A549 (cell line): ENCODE data around the gene CCDC194.

Experiments
- CHD2 ChIP-seq: fragments of 150-350 bp; IDR thresholded peaks from 2 replicates; pipeline ENCODE4 v1.6.1; 2014; ENCODE audit warnings: low read length; ENCODE audit not compliant: partially characterized antibody
- CTCF ChIP-seq: fragments of >200 bp; sonication (Bioruptor Twin); formaldehyde crosslinking; IDR thresholded peaks from 3 replicates; pipeline ENCODE4 v1.5.1; 2016
- ELK1 ChIP-seq: fragments of 150-350 bp; IDR thresholded peaks from 2 replicates; pipeline ENCODE4 v1.6.1; 2014; ENCODE audit warnings: low read depth, mild to moderate bottlenecking, low read length
- EP300 ChIP-seq, 2 experiments: fragments of >200 bp; sonication (Bioruptor Twin); formaldehyde crosslinking; IDR thresholded peaks; 2 replicates in 1 of 2; 3 replicates in 1 of 2; pipeline ENCODE4 v1.6.1; 2016 to 2017
- MAX ChIP-seq: IDR thresholded peaks from 2 replicates; pipeline ENCODE4 v1.6.1; 2012
- MYC ChIP-seq: IDR thresholded peaks from 2 replicates; pipeline ENCODE4 v1.6.1; 2012; ENCODE audit warnings: mild to moderate bottlenecking, inconsistent platforms, low read length, improper control_type of control experiment, borderline replicate concordance
- NR3C1 ChIP-seq: fragments of >200 bp; sonication (Bioruptor Twin); formaldehyde crosslinking; IDR thresholded peaks from 3 replicates; pipeline ENCODE4 v1.6.1; 2017
- PHF8 ChIP-seq: fragments of 200-600 bp; sonication (generic); IDR thresholded peaks from 2 replicates; pipeline ENCODE4 v1.6.1; 2016; ENCODE audit warnings: low read depth, mild to moderate bottlenecking, antibody characterized with exemption, moderate library complexity, borderline replicate concordance
- POLR2A ChIP-seq: IDR thresholded peaks from 2 replicates; pipeline ENCODE4 v1.6.1; 2012; ENCODE audit warnings: mild to moderate bottlenecking, low read length
- POLR2AphosphoS2 ChIP-seq: conservative IDR thresholded peaks from 2 replicates; pipeline ENCODE4 v1.6.1; 2012; ENCODE audit warnings: low read length, improper control_type of control experiment, inconsistent platforms
- RAD21 ChIP-seq, 2 experiments: fragments of >200 bp in 1 of 2; sonication (Bioruptor Twin) in 1 of 2; formaldehyde crosslinking in 1 of 2; IDR thresholded peaks in 1 of 2; conservative IDR thresholded peaks in 1 of 2; 2 replicates in 1 of 2; 3 replicates in 1 of 2; pipeline ENCODE4 v1.6.1; 2012 to 2018; ENCODE audit warnings: inconsistent platforms in 1 of 2
- REST ChIP-seq: fragments of 200-600 bp; sonication (generic); IDR thresholded peaks from 2 replicates; pipeline ENCODE4 v1.6.1; 2016; ENCODE audit warnings: antibody characterized with exemption, mild to moderate bottlenecking, moderate library complexity
- SMC3 ChIP-seq: fragments of >200 bp; sonication (Bioruptor Twin); formaldehyde crosslinking; IDR thresholded peaks from 3 replicates; pipeline ENCODE4 v1.6.1; 2018; ENCODE audit warnings: inconsistent platforms

GRCh38 chr19:17401628-17402027 is 7.6 kb upstream of the CCDC194 start:
- no peak for TF ChIP-seq MAX
- TF ChIP-seq CHD2 = no peak
- TF ChIP-seq CTCF = no peak
- TF ChIP-seq EP300 (IDR thresholded peaks at IDR 0.05) = no peak
- TF ChIP-seq PHF8 = no peak
- TF ChIP-seq SMC3 = no peak
- no peak for TF ChIP-seq POLR2A
- no peak for TF ChIP-seq ELK1
- no peak for TF ChIP-seq NR3C1
- TF ChIP-seq MYC = no peak
- no peak for TF ChIP-seq REST
- TF ChIP-seq RAD21 (conservative IDR thresholded peaks at IDR 0.05 in 1 of 2, IDR thresholded peaks at IDR 0.05 in 1 of 2) = no peak
- no peak for TF ChIP-seq POLR2AphosphoS2
